DND-41 (cell line): ENCODE data around the gene FGB.

Source experiments
- EZH2 ChIP-seq: IDR thresholded peaks from 3 replicates; pipeline ENCODE4 v1.6.1; 2012; ENCODE audit warnings: borderline replicate concordance, low read depth, mild to moderate bottlenecking, moderate library complexity, low read length, inconsistent platforms; ENCODE audit not compliant: severe bottlenecking
- TF ChIP-seq, protein P1 (sequence below): IDR thresholded peaks from 2 replicates; pipeline ENCODE4 v1.5.1; 2012; ENCODE audit warnings: borderline replicate concordance, low read length, moderate library complexity, mild to moderate bottlenecking; ENCODE audit not compliant: poor library complexity, severe bottlenecking; ENCODE audit errors: extremely low read depth

DNA sequence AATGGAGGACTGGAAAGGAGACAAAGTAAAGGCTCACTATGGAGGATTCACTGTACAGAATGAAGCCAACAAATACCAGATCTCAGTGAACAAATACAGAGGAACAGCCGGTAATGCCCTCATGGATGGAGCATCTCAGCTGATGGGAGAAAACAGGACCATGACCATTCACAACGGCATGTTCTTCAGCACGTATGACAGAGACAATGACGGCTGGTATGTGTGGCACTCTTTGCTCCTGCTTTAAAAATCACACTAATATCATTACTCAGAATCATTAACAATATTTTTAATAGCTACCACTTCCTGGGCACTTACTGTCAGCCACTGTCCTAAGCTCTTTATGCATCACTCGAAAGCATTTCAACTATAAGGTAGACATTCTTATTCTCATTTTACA, 6.8 kb downstream of the FGB start:
- TF ChIP-seq, protein P1, sequence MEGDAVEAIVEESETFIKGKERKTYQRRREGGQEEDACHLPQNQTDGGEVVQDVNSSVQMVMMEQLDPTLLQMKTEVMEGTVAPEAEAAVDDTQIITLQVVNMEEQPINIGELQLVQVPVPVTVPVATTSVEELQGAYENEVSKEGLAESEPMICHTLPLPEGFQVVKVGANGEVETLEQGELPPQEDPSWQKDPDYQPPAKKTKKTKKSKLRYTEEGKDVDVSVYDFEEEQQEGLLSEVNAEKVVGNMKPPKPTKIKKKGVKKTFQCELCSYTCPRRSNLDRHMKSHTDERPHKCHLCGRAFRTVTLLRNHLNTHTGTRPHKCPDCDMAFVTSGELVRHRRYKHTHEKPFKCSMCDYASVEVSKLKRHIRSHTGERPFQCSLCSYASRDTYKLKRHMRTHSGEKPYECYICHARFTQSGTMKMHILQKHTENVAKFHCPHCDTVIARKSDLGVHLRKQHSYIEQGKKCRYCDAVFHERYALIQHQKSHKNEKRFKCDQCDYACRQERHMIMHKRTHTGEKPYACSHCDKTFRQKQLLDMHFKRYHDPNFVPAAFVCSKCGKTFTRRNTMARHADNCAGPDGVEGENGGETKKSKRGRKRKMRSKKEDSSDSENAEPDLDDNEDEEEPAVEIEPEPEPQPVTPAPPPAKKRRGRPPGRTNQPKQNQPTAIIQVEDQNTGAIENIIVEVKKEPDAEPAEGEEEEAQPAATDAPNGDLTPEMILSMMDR = no peak
- TF ChIP-seq EZH2 = no peak
